GM21825 (cell line): Measurements from ENCODE around the gene CNKSR3.
"Not testable (repeated sequence)": the region's sequence is repeated elsewhere in the genome, so short reads cannot be mapped to it uniquely, and the experiment has no call there.

ENCODE experiments used
- ATAC-seq: cut with Tn5 transposase; IDR thresholded peaks from one replicate; pipeline ENCODE4 v1.9.1; 2021; ENCODE audit warnings: mild to moderate bottlenecking, moderate library complexity; ENCODE audit not compliant: unreplicated experiment

Gene CNKSR3

DNA sequence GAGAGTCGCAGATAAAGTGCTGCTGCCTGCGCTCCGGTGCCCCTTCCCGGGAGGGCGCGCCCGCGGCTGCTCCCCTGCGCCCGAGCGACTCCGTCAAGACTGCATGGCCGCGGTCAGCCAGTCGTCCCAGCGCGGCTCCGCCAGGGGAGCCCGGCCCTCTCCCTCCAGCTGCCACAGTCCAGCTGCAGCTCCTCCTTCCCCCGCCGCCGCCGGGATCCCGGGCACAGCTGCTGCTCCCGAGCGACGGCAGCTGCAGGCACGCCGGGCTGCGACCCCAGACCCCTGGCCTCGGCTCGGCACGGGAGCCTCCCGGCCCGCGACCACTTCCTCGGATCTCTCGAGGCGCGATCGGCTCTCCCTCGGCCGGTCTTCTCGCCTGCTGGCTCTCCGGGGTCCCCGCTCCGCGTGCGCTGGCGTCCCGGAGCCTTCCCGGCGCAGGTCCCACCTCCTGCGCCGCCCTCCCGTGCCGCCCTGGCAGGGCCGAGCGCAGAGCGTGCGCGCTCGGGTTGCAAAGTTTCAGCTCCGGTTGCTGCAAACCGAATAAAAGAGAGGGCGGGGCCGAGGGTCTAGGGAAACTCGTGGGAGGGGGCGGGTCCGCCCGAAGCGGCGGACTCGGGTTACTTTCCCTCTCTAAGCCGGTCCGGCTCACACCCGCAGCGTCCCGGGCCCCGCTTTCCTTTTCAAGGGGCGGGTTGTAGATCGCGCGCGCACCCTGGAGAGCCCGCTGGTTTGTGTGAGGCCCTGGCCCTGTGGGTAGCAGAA, at the start of gene CNKSR3:
TSS of gene CNKSR3 (minus strand) at position 542 of the 762 bp plus-strand sequence. CDS start 571 bp downstream, outside the sequence.
- ATAC-seq = peak; percentile 72

DNA sequence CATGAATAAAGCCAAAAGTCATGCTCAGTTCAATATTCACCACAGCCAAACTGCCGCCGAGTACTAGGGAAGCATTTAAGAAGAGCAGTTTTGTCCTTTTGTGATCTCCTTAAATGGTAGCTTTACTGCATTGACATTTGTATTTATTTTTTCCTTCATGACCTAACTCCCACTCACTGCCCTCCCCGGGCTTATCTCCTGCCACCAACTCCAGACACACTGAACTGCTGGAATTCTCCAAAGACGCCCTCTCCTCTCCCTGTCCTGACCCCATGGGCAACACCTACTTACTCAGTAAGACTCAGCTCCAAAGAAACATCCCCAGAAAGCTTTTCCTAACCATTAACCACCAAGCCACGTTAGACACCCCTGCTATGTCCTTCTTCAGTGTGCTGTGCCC, 48.5 kb upstream of the CNKSR3 start:
- ATAC-seq = no peak

DNA sequence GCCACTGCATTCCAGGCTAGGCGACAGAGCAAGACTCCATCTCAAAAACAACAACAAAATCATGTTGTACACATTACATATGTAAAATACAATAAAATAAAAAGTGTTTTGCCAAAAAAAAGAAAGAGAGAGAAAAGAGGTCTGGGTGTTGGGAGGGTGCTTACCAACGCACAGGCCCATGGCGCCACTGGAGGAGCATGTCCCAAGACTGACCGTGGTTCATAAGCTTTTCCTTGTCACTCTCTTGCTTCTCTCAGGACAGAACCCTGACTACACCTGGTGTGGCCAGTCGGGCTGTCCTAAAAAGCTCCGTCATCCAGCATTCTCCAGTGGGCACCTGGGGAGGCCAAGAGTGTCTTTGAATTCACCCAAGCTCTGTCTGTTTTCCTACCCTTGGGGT, 48.0 kb upstream of the CNKSR3 start:
- no peak for ATAC-seq

DNA sequence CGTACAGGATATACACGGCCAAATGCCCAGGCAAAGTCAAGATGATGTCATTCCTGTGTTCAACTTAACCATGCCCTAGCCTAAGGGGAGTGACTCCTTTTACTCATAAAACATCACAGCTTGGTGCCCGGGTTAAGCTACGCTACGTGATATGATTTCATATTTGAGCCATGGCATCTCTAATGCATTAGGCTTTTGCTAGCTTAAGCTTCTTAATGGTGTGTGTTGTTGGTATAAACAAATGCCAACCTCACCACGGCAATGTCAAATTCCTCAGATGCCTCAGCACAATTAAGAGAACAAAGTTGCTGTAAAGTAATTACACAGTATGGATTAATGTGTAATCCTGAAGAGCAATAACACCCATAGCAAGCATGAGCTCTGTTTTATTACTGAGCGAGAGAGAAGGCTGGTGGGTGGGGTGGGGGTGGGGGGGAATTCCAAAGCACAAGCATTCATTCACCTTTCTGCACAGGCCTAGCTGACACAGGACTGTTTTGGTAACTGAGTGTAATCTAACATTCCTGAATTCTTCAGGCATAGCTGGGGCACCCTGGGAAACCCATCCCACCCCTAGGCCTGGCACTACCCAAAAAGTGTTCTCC, 44.7 kb upstream of the CNKSR3 start:
- ATAC-seq = no peak

DNA sequence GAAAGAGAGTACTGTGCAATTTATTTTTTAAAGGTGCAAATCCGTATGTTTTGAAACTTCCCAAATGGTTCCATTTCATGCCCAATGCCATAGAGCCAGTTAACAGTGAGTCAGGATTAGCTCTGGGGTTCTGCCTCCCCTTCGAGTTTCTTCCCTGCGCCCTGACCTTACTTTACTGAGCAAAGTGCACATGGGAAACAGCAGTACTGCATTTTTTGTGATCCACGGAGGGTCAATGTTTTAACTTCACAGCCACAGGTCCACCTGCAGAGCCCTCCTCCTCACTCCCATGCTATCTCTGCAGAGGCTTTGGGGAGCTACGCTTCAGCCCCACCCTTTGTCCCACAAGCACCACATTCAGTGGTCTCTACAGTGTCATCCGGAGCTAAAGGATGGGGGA, 44.0 kb upstream of the CNKSR3 start:
- ATAC-seq = no peak

DNA sequence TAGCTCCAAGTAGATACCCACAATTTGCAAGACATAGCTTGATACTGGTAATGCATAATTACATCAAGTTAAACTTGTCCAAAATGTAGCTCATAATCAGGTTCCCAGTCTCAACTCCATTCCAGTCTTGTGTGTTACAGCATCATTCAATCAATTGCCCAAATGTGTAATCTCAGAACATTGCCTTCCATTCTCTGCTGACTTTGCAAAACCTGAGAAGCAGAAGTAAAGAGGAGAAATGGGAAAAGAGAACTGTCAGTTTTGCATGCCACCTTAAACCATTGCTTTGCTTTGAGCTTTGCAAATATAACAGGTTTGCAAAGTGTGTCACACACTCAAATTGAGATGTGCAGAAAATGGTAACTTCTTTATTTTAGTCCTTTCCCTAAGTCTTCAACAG, 40.3 kb upstream of the CNKSR3 start:
- ATAC-seq = no peak

DNA sequence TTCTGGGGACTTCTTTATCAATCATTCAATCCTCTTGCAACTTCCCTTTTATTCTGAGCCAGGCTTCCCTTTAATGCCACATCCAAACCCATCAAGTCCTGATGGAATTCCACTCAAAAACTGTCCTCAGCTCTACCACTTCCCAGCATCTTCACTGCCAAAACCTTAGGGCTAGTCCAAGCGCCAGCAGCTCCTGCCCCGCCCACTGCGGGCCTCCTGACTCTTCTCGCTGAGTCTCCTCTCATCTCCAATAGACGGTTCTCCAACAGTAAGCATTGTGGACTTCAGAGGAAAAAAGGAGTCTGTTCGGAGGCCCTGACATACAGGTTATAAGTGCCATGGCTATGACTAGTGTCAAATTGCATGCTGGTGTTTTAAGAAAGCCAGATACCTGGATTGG, 38.7 kb upstream of the CNKSR3 start:
- ATAC-seq = no peak

DNA sequence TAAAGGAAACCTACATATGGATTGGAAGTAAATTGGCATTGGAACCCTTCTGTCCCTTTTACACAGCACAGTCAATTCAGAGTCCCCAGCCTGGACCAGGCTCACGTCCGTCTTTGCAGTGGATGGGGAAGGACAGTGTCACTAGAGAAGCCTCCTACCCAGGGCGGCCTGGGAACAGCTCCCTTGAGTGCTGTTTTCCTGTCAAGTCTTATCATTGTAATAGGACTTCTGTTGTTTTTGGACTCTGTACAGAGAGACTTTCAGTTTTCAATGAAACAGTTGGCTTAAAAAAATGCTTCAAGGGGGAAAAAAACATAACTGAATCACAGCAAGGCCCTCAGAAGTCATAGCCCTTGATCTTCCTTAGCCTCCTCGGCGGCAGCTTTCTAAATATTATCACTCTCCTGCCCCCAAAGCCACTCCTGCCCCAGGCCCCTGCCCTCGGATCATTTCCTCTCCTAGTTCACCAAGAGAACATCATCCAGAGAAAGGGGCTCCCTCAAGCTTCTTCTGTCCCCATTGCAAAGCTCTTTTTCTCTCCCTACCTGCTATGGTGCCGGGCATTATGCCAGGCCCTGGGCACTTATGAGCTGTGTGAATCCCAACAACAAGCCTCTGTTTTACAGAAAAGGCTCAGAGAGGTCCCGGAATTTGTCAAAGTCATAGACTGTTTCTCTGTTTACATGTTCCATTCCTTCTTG, 37.8 kb upstream of the CNKSR3 start:
- no peak for ATAC-seq

DNA sequence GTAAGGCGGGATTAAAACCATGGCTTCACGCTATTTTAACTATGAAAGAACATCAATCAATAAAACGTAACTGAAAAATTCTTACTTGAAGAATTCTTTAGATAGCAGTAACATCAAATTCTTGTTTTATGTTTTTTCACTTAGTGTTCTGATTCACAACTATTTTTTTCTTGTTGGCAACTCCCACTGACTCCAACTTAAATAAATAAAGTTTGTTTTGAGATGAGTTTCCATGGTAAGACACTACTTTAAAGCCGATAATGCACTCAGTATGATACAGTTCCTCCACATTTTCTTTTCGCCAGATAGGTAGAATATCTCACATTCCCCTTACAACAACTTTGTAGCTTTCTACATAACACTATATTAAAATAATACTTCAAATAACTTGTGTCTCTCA, 33.1 kb upstream of the CNKSR3 start:
- no peak for ATAC-seq

DNA sequence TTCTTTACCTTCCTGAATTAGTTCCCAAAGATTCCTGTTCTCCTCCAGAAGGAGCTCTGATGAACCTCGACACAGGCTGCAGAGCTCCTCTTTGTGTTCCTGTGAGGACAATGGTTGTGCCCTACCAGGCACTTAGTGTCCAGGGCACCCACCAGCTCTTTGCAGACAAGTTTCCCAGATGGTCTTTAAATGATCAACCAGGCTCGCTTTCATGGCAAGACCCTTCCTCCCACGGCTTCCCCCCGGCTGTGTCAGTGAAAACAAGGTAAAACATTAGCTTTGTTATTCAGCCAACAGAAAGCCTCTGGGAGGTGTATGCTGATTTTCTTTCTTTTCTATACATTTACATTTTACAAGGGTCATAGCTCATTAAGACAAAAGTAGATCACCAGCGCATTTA, 32.3 kb upstream of the CNKSR3 start:
- ATAC-seq = no peak

DNA sequence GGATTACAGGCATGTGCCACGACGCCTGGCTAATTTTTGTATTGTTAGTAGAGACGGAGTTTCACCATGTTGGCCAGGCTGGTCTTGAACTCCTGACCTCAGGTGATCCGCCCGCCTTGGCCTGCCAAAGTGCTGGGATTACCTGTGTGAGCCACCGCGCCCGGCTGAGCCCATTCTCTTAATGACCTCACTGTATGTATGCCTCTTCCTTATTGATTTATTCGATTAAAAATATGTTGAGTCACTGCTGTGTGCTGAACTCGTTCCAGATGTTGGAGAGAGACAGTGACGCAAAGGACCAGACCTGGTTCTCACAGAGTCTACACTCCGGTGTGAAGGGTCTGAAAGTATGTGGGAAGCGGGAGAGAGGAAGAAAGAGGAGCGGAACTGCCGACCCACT, 31.4 kb upstream of the CNKSR3 start:
- not testable (repeated sequence) for ATAC-seq

DNA sequence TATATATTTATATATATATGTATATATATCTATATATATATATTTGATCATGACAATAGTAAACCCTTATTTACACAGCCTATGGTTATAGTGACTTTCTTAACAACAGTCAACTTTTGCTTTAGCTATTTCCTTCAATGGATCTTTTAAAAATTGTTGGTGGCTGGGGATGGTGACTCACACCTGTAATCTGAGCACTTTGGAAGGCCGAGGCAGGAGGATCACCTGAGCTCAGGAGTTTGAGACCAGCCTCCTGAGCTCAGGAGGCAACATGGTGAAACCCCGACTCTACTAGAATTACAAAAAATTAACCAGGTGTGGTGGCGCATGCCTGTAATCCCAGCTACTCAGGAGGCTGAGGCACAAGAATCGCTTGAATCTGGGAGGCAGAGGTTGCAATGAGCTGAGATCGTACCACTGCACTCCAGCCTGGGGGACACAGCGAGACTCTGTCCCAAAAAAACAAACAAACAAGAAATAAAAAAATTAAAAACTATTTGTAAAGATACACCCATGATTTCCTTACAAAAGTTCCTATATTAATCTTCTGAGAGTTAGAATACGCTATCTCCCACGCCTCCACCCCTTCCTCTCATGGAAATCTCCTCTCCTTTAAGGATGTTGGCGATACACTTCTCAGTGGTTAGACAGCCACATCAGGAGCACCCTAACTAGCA, 29.2 kb upstream of the CNKSR3 start:
- ATAC-seq = no peak

DNA sequence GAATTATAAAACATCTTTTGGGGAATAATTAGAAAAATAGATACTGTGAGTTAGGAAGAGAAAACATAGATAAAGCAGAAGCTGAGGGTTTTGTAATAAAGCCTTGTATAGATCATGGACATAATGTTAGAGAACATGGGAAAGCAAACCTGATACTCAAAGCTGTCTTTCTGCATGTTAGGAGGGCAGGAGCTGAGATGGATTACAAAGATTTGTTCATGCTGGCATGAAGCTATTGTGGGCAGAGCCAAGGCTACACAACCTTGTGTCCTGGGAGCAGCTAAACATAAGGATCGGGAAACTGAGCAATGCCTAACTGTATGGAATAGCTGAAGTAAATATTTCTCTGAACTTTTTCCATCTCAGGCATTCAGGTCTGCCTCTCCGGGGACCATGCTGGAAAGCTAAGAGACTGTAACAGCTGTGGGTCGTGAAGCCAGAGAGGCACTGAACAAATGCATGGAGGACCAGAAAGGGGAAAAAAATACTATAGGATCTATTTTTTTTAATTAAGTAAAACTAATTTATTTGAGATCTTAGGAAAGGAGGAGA, 28.2 kb upstream of the CNKSR3 start:
- no peak for ATAC-seq

DNA sequence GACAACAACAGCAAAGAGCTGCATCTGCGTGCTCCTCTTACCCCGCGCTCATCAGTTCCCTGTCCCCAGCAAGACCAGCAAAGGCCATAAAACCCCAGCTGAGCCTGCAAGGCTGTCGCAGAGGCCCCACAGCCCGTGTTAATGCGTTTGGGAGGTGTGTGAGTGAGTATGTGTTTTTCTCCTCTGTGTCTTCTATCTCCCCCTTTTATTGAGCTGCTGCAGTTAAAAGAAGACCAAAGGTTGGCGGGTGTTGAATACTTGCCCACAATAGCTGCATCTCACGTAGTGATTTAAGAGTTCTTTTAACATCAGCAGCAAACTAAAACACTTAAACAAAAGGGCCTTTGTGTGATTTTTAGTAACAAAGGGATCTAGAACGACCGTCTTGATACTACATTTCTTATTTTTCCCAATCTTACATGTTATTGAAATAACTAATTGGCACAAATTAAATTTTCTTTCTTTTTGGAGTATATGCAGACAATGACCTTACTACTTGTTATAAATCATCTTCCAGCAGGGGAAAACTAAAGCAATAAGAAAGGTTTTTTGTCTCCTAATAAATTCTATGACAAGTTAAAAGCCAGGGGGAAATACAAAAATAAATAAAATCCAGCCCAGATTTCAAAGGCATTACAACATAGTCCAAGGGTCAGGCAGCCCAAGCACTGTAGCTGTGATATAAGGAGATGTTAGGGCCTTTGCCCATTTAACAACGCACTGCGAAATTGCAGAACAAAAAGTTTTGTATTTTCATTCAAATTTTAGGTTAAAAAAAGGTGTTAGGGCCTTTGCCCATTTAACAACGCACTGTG, 27.2 kb upstream of the CNKSR3 start:
- ATAC-seq = no peak

DNA sequence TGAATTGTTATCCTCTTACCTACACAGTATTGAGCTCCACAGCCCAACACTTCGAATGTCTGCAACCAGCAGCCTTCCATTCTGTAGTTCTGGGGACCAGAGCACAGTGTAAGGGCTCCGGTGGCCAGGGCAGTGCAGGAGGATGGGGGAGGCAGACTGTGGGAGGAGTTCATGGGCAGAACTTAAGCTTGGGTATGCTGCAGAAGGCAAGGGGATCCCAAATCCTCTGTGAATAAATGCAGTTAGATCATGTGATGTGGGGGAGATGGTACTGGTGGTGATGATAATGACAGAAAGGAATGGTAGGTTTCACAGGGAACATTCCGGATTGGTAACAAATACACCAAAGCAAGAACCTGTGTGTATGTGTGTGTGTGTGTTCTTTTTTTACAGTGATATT, 26.5 kb upstream of the CNKSR3 start:
- ATAC-seq = no peak

DNA sequence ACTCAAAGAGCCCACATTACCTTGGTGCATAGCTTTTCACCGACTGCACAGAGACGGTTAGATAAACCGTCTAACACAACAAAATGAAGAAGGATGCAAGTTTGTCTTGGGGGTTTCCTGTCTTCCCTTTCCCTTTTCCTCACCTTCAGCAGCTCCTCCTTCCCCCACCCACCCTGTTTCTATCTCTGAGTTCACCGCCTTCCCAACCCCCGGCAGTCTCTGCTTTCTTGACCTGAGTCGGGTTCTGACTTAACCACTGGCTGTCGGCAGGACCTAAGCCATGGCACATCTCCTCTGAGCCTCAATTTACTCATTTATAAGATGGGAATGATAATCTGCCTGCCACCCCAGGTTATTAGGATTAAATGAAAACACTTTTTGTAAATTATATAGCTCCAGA, 25.8 kb upstream of the CNKSR3 start:
- no peak for ATAC-seq

DNA sequence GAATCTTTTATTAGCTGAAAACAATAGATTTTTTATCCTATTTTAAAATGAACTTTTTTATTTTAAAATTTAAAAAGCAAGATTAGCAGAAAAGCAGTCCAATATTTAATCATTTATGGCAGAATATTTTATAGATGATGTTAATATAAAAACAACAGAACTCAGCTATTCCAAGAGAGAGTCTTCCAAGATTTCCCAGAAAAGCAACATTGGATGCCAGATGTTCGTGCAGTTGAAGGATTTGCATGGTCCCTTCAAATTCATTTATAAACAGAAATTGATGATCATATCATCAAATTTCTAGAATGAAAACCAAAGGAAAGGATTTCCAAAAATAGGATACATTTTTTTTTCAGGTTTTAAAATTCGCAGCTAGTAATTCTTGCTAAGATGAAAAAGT, 25.4 kb upstream of the CNKSR3 start:
- no peak for ATAC-seq

DNA sequence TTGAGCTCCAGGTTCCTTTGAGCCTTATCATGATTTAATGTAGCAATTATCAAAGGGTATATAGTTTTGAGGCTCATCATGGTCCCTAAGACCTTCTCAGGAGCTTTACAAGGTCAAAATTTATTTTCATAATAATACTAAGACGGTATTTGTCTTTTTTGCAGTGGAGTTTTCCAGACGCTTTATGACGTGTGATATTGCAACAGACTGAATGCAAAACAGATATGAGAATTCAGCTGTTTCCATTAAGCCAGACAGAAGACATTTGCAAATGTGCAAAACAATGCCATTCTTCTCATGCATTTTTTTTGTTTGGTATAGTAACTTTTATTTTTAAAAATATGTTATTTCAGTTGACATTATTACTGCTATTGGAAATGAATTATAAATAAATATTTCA, 24.7 kb upstream of the CNKSR3 start:
- no peak for ATAC-seq

DNA sequence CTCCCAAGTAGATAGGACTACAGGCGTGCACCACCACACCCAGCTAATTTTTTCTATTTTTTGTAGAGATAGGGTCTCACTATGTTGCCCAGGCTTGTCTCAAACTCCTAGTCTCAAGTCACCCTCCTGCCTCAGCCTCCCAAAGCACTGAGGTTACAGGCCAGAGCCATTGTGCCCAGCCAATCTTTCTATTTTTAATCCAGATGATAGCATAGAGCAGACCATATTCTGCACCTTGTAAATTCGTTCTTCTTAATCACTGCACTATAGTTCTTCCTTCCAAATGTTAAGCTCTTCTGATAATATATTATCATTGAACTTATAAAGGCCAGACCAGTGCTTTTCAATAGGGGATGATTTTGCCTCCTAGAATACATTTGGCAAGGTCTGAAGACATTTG, 24.0 kb upstream of the CNKSR3 start:
- no peak for ATAC-seq

DNA sequence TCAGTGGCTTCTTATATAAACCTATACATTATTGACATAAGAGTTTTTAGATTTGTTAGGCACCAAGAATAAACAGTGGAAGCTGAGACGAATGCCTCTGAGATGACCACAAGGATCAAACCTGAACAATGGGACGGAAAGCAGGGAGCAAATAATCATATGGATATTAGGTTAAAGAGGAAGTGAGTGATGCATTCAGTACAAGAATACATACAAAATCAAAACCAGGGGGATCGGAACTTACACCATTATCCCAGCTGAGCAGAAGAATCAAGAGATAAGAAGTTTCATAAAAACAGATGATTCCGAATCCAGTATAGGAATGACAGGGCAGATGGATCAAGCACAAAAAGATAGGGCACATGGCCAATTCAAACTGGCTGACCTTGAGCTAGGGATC, 21.9 kb upstream of the CNKSR3 start:
- ATAC-seq = no peak

DNA sequence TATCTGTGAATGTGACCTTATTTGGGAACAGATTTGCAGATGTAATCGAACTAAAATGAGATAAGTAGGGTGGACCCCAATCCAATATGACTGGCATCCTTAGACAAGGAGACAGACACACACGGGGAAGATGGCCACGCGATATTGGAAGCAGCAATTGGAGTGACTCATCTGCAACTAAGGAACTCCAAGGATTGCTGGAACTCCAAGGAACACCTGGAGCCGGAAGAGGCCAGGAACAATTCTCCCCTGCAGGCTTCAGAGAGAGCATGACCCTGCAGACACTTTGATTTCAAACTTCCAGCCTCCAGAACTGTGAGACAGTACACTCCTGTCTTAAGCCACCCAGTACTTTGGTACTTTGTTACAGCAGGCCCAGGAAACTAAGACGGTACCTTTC, 19.5 kb upstream of the CNKSR3 start:
- no peak for ATAC-seq
